Sigmoid colon (tissue), 7 donors: ENCODE data around the gene TCF15. TPM values are rescaled to one million over a fixed set of nuclear protein-coding genes. Genes with fewer than 3 reads are reported as not detected.

Experiments
- DNase-seq: peaks from one replicate; pipeline ENCODE4 v3.0.0-alpha.2; 2019
- H3K27ac ChIP-seq, 4 donors: fragments of 200-600 bp; sonication (generic); one replicate each; pipeline ENCODE4 v1.5.1; 2016 to 2019; ENCODE audit warnings: mild to moderate bottlenecking in 1 of 4
- H3K27me3 ChIP-seq, 3 donors: fragments of 200-600 bp; sonication (generic); one replicate each; pipeline ENCODE4 v1.5.1; 2019; ENCODE audit warnings: mild to moderate bottlenecking in 1 of 3
- H3K36me3 ChIP-seq, 4 donors: fragments of 200-600 bp; sonication (generic); one replicate each; pipeline ENCODE4 v1.5.1; 2016 to 2019
- H3K4me1 ChIP-seq, 4 donors: fragments of 200-600 bp; sonication (generic); one replicate each; pipeline ENCODE4 v1.5.1; 2017 to 2019
- H3K4me3 ChIP-seq, 4 donors: fragments of 200-600 bp; sonication (generic); one replicate each; pipeline ENCODE4 v1.5.1; 2017 to 2019; ENCODE audit warnings: mild to moderate bottlenecking in 2 of 4, moderate library complexity in 1 of 4
- H3K9me3 ChIP-seq, 4 donors: fragments of 200-600 bp in 3 of 4; sonication (generic) in 3 of 4; one replicate each; pipeline versions ENCODE4 v1.5.1 to v1.6.1; 2013 to 2019
- EP300 ChIP-seq, 4 donors: sonication (generic); formaldehyde crosslinking; IDR thresholded peaks; one replicate each; pipeline ENCODE4 v1.6.1; 2017; ENCODE audit warnings: antibody characterized with exemption in 4 of 4
- POLR2A ChIP-seq, 2 donors: fragments of 450-650 bp; IDR thresholded peaks; one replicate each; pipeline ENCODE4 v1.6.1; 2016; ENCODE audit warnings: antibody characterized with exemption in 2 of 2, mild to moderate bottlenecking in 2 of 2, moderate library complexity in 2 of 2
- POLR2AphosphoS5 ChIP-seq, 4 donors: sonication (generic); formaldehyde crosslinking; IDR thresholded peaks; one replicate each; pipeline ENCODE4 v1.6.1; 2017; ENCODE audit warnings: antibody characterized with exemption in 4 of 4
- WGBS, 2 donors: extraction: QIAGEN DNeasy Blood & Tissue Kit; methylation state at CpG; one replicate each; pipeline ENCODE4 v1.1.7; 2013; 5-methylcytosine and 5-hydroxymethylcytosine counted together
- intact Hi-C: fragments of 100-400 bp; cut with DNase I; formaldehyde crosslinking; loops from one replicate; pipeline ENCODE4 v1.15.1; 2023
- polyA plus RNA-seq, 3 donors: library from polyadenylated mRNA; stranded (reverse); fragments of 200-250 nt; gene quantifications; one replicate each; pipeline ENCODE4 v1.2.3, GENCODE V29; 2013
- total RNA-seq, 4 donors: library from RNA; depleted of rRNA; stranded (reverse); fragments of >200 nt; gene quantifications; one replicate each; pipeline ENCODE4 v1.1.0, GENCODE V29; 2016
- TF ChIP-seq, protein P1 (sequence below), 4 experiments: fragments of 450-650 bp in 3 of 4; fragments of 200-600 bp in 1 of 4; IDR thresholded peaks; one replicate each; pipeline ENCODE4 v1.5.1; 2016 to 2019; ENCODE audit warnings: antibody characterized with exemption in 4 of 4, mild to moderate bottlenecking in 3 of 4, moderate library complexity in 2 of 4
- donor health status: healthy with polysubstance abuse.
- donor health status: Bipolar disorder and iron deficiency.
- donor health status: healthy.

The TCF15 gene
- total and polyA plus RNA-seq, 7 donors = 0.20 to 0.66 (median 0.36) TPM; not detected in 4

DNA sequence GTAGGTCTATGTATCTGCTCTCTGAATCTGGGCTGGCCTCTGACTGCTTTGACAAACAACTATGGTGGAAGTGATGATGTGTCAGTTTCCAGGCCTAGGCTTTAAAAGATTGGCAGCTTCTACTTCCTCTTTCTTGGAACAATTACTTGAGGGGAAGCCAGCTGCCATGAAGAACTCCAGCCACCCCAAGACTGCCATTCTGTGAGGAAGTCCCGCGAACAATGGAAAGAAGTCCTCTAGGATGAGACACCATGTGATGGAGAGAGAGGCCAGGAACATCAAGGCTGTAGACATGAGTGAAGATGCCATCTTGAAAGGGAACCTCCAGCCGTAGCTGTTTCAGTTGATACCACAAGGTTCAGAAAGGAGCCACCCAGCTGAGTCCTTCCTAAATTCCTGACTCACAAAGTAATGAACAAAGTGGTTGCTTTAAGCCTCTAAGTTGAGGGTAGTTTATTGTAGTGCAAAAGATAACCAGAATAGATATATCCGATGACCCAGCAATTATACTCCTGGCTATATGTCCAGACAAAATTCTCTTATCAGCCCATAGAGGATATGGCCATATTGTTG is 15.3 kb upstream of the TCF15 start:
- no peak for DNase-seq
- no peak overlapping the region for H3K4me3 ChIP-seq
- no peaks in the 10 kb centered on the region for H3K9me3 ChIP-seq
- H3K27ac ChIP-seq = no peak overlapping the region
- intact Hi-C loops = no loop called here
- peaks cover 0 to 29% (median 4%) of the 10 kb centered on the region in 3 donors for H3K27me3 ChIP-seq
- no peaks in the 10 kb centered on the region for H3K4me1 ChIP-seq
- H3K36me3 ChIP-seq = no peaks in the 10 kb centered on the region
- WGBS, 2 donors = 87 to 91% methylated on average over 4 of the region's 4 CpGs
- TF ChIP-seq POLR2A (IDR thresholded peaks at IDR 0.05) (no peak), EP300 (IDR thresholded peaks at IDR 0.05) (no peak)
- TF ChIP-seq, protein P1, sequence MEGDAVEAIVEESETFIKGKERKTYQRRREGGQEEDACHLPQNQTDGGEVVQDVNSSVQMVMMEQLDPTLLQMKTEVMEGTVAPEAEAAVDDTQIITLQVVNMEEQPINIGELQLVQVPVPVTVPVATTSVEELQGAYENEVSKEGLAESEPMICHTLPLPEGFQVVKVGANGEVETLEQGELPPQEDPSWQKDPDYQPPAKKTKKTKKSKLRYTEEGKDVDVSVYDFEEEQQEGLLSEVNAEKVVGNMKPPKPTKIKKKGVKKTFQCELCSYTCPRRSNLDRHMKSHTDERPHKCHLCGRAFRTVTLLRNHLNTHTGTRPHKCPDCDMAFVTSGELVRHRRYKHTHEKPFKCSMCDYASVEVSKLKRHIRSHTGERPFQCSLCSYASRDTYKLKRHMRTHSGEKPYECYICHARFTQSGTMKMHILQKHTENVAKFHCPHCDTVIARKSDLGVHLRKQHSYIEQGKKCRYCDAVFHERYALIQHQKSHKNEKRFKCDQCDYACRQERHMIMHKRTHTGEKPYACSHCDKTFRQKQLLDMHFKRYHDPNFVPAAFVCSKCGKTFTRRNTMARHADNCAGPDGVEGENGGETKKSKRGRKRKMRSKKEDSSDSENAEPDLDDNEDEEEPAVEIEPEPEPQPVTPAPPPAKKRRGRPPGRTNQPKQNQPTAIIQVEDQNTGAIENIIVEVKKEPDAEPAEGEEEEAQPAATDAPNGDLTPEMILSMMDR (IDR thresholded peaks at IDR 0.05) = no peak

DNA sequence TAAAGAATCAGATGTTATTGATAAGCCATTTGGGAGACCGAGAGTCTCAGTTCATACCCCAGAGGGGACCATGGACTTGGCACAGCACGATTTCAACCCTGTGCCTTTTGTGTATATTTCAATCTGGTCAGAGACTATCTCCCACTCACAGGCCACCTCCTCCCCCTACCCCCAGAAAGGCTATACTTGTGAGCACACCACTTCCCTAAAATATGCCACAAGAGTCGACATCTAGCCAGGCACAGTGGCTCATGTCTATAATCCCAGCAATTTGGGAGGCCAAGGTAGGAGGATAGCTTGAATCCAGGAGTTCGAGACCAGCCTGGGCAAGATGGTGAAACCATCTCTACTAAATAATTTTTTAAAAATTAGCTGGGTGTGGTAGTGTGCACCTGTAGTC is 13.6 kb upstream of the TCF15 start:
- Histone ChIP-seq H3K4me3 (no peak overlapping the region), H3K27ac (no peak overlapping the region), H3K36me3 (no peaks in the 10 kb centered on the region), H3K27me3 (peaks cover 0 to 30% (median 4%) of the 10 kb centered on the region in 3 donors), H3K9me3 (no peaks in the 10 kb centered on the region), H3K4me1 (no peaks in the 10 kb centered on the region)
- intact Hi-C loops = no loop called here
- 56 to 71% methylated on average over 4 of the region's 4 CpGs for WGBS, 2 donors
- DNase-seq = no peak
- TF ChIP-seq EP300 (IDR thresholded peaks at IDR 0.05) (no peak), POLR2AphosphoS5 (IDR thresholded peaks at IDR 0.05) (no peak), POLR2A (IDR thresholded peaks at IDR 0.05) (no peak)
- TF ChIP-seq, protein P1 (IDR thresholded peaks at IDR 0.05) = no peak

DNA sequence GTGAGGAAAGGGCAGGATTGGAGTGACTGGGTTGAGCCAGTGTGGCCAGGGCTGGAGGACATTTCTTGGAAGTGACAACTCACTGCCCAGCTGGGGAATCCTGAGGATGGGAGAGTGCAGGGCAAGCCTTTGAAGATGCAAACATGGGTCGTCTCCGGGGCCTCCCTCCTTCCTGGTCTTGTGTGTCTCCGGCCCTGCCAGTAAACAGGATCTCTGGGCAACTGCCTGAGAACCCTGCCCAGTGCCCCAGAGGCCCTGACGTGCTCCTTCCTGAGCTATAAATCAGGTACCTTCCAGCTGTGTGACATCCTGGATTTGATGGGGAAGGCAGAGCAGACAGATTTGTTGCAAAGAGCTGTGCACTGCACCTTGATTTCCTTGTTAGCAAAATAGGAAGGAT is 12.9 kb upstream of the TCF15 start:
- no peak for DNase-seq
- intact Hi-C loops = no loop called here
- H3K36me3 ChIP-seq = no peaks in the 10 kb centered on the region
- peaks cover 0 to 5% (median under 1%) of the 10 kb centered on the region in 4 donors for H3K9me3 ChIP-seq
- TF ChIP-seq, protein P1 (IDR thresholded peaks at IDR 0.05) = no peak
- TF ChIP-seq EP300 (IDR thresholded peaks at IDR 0.05) (no peak), POLR2A (IDR thresholded peaks at IDR 0.05) (no peak), POLR2AphosphoS5 (IDR thresholded peaks at IDR 0.05) (no peak)
- WGBS, 2 donors = 14 to 18% methylated on average over 4 of the region's 4 CpGs
- H3K27me3 ChIP-seq = peaks cover 0 to 31% (median 4%) of the 10 kb centered on the region in 3 donors
- no peaks in the 10 kb centered on the region for H3K4me1 ChIP-seq
- H3K4me3 ChIP-seq = no peak overlapping the region
- H3K27ac ChIP-seq = no peak overlapping the region

- H3K4me3 ChIP-seq = no peak overlapping the region
- peaks cover 0 to 10% (median 5%) of the 10 kb centered on the region in 4 donors for H3K9me3 ChIP-seq
- H3K36me3 ChIP-seq = no peaks in the 10 kb centered on the region
- no peak for DNase-seq
- TF ChIP-seq POLR2AphosphoS5 (IDR thresholded peaks at IDR 0.05) (no peak), POLR2A (IDR thresholded peaks at IDR 0.05) (no peak), EP300 (IDR thresholded peaks at IDR 0.05) (no peak)
- TF ChIP-seq, protein P1 (IDR thresholded peaks at IDR 0.05) = no peak
- H3K27me3 ChIP-seq = peaks cover 3 to 39% (median 4%) of the 10 kb centered on the region in 3 donors
- intact Hi-C loops = no loop called here
- no peaks in the 10 kb centered on the region for H3K4me1 ChIP-seq
- H3K27ac ChIP-seq = no peak overlapping the region
- WGBS, 2 donors = 59 to 67% methylated on average over 7 of the region's 7 CpGs
Measured at GRCh38 chr20:622161-622560, 12.1 kb upstream of the TCF15 start.
